Inferior parietal cortex (tissue), 1 donor: ENCODE measurements around the gene PDXP.

Experiments used
- DNase-seq: peaks from one replicate; pipeline ENCODE4 v3.0.0-alpha.2; 2016; ENCODE audit errors: extremely low spot score

PDXP gene

GRCh38 chr22:37628830-37629229, 29.7 kb upstream of the PDXP start:
- DNase-seq = no peak

- no peak for DNase-seq
These were observed 28.6 kb upstream of the PDXP start for GRCh38 chr22:37629928-37630327.

DNA sequence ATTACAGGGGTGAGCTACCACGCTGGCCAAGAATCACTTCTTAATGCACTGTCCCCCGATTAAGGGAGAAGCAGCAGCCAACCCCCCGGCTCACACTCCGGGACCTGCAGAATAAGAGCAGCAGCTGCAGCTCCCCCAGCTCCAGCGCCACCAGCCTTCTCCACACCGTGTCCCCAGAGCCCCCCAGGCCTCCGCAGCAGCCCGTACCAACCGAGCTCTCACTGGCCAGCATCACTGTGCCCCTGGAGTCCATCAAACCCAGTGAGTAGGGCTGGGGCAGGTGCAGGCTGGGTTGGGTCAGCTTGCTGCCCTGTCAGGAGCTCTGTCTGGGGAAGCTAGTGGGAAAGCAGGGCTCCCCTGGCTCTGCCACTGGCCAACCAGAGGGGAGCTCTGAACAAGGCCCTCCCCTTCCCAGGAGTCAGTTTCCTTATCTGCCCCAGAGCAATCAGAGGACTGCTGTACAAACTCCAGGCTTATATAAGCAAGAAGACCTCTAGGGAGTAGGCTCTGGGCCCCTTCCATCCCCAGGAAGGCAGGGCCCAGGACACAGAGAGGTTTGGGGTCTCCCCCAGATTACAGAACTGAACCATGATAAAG, 27.6 kb upstream of the PDXP start:
- DNase-seq = no peak

DNA sequence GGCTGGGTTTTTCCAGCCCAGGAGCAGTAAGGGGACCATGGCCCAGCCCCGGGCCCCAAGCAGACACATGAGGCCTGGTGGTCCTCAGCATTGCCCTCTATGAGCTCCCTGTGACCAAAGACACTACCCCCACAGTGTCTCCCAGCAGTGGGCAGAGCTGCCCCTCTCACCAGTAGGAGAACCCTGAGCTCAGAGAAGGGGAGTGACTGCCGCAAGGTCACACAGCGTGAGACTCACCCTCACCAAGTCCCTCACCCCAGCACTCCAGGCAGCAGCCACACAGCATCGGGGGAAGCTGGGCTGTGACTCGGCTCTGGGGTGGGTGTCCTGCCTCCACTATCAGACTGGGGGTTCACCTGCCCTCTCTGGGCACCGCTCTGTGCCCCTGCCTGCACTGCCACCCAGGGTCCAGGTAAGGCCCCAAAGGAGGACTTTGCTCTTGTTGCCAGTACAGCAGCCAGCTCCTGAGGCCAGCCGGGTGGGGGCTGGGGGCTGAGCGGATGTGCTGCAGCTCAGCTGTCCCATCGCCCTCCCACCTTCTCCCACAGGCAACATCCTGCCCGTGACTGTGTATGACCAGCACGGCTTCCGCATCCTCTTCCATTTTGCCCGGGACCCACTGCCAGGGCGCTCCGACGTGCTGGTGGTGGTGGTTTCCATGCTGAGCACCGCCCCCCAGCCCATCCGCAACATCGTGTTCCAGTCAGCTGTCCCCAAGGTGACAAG, 26.9 kb upstream of the PDXP start:
- no peak for DNase-seq

DNA sequence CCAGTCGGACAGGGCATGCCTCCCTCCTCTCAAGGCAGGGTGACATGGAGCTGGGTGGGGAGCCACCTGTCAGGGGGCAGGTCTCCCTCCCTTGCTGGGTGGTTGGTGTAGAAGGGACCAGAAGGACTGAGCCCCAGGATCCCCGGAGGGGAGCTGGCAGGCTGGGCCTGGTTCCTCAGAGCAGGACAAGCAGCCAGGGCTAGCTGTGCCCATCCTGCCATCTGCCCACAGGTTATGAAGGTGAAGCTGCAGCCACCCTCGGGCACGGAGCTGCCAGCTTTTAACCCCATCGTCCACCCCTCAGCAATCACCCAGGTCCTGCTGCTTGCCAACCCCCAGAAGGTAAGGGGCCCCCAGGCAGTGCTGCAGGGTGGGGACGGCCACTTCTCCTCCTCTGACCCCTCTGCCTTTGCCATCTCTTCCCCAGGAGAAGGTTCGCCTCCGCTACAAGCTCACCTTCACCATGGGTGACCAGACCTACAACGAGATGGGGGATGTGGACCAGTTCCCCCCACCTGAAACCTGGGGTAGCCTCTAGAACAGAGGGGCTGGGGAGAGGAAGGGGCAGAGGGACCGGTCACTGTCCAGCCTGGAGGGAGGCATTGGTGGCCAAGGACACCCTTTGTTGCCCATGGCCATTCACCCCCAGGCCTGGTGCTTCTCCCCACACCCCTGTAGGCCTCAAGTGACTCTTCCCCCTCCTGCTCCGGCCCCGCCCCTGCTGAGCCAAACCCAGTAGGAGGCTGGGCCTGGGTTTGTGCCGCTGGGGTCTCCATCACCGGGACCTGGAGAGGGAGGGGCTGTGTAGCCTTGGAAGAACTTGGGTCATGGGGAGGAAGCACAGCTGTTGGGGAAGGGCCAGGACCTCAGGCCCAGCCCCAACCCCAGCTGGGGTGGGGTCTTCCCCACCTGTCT, 26.1 kb upstream of the PDXP start:
- no peak for DNase-seq

GRCh38 chr22:37633089-37633624, 25.4 kb upstream of the PDXP start:
- DNase-seq = no peak

DNA sequence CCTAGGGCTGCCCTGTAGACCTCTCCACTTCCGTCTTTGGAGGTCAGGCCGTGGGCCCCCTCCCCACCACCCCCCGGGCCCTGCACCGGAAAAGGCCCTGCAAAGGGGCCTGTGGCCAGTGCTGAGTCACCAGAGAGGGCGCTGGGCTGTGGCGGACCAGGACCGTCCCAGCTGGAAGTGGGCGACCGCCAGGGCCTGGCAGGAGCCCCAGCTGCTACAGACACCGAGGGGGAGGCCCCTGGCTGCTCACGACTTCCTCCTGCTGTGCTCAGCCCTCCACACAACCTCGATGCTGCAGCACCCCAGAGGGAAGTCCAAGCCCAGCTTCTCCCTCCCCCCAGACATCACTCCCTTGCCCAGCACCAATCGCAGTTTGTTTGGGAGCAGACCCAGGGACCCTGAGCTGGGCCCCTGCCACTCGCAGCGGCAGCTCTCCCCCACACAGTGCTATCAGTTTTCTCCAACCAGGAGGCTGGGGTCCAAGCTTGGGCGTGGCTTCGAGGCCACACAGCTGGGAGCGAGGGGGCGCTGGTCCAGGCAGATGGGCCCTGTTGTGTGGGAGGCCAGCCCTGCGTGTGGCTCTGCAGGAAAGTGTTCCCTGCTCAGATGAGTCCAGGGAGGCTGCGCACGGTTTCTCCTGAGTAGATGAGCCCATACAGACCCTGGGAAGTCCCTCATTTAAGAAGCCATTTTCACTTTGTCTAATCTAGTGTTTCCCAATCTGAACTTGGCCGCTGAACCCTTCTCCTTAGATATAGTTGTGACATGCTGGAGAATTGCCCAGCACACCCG, 24.7 kb upstream of the PDXP start:
- peak; percentile 49 for DNase-seq

- no peak for DNase-seq
These were observed 24.1 kb upstream of the PDXP start for GRCh38 chr22:37634417-37634924.

- DNase-seq = no peak
These were observed 23.4 kb upstream of the PDXP start for GRCh38 chr22:37635157-37635556.

DNA sequence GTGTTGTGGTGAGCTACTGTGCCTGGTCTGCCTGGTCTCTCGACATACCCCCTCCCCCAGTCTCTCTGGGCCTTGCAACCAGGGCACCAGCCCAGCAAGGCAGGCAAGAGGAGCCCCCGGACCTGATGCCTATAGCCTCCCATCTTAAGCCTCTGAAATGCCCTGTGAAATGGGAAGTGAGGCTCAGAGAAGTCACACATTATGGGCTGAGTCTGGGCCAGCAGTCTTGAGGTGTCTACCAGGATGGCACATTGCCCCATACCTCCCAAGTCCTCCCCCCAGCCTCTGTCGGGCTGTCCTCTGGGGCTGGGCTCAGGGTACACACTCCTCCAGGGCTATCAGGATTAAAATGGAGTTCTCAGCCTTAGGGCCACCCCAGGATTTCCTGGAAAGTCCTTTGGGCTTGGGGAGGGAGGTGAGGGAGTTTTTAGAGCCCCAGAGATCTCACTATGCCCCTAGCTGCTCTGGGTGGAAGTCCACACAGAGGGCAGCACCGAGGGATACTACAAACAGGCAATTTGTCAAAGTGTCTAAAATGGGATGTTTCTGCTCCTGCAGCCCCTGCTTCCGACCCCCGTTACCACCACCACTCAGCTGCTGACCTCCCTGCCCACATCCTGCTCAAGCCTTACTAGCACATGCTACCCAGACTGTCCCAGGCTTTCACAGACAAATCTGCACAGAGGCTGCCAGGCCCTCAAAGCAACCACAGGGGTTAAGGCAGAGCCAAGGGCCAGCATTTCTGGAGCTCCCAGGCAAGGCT, 22.2 kb upstream of the PDXP start:
- DNase-seq = no peak

DNA sequence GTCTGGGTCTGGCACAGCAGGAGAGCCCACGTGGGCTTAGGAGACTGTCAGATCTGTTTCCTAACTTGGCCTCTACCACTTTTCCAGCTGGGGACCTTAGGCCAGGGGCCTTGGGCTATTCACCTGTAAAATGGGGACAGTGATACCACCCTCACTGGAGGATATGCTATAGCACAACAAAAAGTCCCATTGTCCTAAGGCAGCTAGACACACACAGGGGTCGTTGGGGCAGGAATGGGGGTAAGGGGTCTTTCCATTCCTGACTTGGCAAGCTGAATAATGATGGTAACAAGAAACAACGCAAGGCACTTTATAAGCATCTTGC, 21.6 kb upstream of the PDXP start:
- DNase-seq = no peak

GRCh38 chr22:37638391-37639069, 20.0 kb upstream of the PDXP start:
- no peak for DNase-seq

DNA sequence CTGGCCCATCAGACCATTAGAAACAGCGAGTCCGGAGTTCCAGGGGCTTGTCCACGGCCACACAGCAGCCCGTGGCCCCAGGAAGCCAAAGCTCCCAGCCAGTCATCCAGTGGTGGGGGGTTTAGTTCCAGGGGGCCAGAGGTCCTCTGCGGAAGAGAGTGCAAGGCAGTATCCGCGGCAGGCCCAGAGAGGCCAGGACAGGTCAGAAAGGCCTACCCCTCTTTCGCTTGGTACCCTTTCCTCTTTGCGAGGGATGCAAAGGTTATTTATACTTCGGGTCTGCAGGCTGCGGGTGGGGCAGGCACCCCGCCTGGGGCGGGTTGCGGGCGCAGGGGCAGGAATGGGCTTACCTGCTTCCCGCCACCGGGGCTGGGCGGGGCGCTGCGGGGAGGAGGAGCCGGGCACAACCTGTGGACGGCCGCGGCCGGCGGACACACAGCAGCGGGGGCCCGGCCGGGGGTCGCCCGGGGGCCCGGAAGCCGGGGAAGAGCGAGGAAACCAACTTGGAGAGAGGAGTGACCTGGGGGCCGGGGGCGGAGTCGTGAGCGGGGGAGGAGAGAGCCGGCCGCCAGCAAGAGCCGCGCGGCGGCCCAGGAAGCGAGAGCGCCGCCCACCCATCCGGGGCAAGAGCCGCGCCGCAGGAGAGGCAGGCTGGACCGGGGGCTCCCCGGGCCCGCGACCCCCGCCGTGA, 19.3 kb upstream of the PDXP start, which contains the start of gene SH3BP1:
SH3BP1 (plus strand) TSS at position 600 of the 691 bp plus-strand sequence. CDS start 119 bp downstream, outside the sequence.
- DNase-seq = no peak

- no peak for DNase-seq
These were observed 18.5 kb upstream of the PDXP start for GRCh38 chr22:37639771-37640590.

DNA sequence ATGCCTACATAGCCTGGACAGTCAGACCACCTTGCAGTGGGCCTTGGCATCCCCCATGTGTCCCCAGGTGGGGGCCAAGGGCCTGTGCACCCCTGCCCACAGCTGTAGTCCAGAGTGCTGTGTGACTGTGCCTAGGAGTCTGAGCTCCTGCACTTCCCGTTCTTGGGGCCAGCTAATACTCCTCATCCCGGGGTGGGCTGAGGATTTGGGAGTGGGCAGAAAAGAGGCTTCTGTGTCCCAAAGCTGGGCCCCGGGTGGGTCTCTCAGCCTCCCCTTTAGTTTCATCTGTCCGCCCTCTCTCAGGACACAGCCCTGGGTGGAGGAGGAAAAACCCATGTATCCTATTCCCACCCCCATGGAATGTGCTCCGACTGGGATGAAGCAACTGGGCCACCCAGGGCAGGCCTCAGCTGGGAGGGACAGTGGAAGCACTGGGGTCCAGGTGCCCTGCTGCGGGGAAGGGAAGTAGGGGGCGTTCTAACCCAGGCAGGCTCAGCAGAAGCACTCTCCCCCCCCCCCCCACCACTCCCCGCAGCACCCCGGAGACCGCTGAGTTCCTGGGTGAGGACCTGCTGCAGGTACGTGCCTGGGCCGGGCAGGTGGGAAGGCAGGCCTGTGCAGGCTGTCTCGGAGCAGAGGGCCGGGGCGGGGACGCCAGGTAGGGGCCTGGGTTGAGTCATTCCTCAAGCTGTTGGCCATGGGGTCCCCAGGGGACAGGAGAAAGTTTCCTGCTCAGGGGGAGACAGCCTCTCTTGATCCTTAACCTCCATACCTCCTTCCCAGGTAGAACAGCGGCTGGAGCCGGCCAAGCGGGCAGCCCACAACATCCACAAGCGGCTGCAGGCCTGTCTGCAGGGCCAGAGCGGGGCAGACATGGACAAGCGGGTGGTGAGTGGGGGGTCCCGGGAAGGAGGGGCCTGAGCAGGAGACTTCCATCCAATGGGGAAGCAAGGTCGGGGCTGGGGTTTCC, 17.6 kb upstream of the PDXP start:
- no peak for DNase-seq

GRCh38 chr22:37641561-37641949, 17.0 kb upstream of the PDXP start:
- no peak for DNase-seq

DNA sequence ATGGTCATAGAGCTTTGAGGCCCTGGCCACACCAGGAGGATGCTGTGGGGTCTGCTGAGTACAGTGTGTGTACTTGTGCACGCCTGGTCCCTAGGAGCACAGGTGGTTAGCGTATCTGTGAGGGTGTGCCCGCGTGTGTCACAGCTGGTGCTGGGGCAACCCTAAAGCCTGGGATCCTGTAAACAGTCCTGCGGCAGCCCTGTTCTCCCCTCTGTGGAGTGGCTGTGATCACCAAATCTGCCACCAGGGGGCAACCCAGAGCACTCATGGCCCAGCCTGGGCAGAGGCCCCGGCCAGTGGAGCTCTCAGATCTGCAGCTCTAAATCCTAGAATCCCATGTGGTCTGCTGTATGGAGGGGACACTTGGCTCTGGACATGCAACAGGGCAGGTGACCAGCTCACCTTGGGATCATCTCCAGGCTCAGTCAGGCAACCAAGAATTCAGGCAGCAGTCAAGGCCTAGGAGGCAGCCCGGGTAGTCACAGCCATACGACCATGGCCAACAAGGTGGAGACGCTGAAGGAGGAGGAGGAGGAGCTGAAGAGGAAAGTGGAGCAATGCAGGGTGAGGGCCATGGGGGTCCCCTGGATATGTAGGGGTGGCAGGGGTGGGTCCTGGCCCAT, 15.2 kb upstream of the PDXP start:
- DNase-seq = peak; percentile 91
